Esophagus muscularis mucosa (tissue), 3 donors: ENCODE results near the gene INPP5A.

Source experiments
- CTCF ChIP-seq, 3 experiments: fragments of 200-600 bp in 2 of 3; fragments of 450-650 bp in 1 of 3; sonication (generic) in 2 of 3; IDR thresholded peaks; one replicate each; pipeline ENCODE4 v1.5.1; 2017 to 2019; ENCODE audit warnings: antibody characterized with exemption in 3 of 3, mild to moderate bottlenecking in 2 of 3, moderate library complexity in 1 of 3
- POLR2A ChIP-seq: fragments of 450-650 bp; IDR thresholded peaks from one replicate; pipeline ENCODE4 v1.6.1; 2017; ENCODE audit warnings: antibody characterized with exemption, moderate library complexity, mild to moderate bottlenecking, low read depth

- TF ChIP-seq POLR2A (no peak), CTCF (IDR thresholded peaks at IDR 0.05) (no peak)
Observed at GRCh38 chr10:132813560-132814468, 276.2 kb downstream of the INPP5A start.
